DOHH2 (cell line): ENCODE measurements around the gene FNDC10.

Source experiments
- H3F3A ChIP-seq: fragments of 200-600 bp; sonication (generic), shearing (Covaris generic); 2 replicates; pipeline ENCODE4 v1.6.0; 2016; ENCODE audit warnings: antibody characterized with exemption, mild to moderate bottlenecking; ENCODE audit not compliant: control insufficient read depth, insufficient read depth
- H3K27ac ChIP-seq: fragments of 200-600 bp; sonication (generic); 2 replicates; pipeline ENCODE4 v1.5.1; 2014; ENCODE audit warnings: low read depth, mild to moderate bottlenecking, low read length, moderate library complexity
- H3K27me3 ChIP-seq: fragments of 200-600 bp; sonication (generic); 2 replicates; pipeline ENCODE4 v1.6.1; 2014; ENCODE audit warnings: mild to moderate bottlenecking, low read length, mixed read lengths; ENCODE audit not compliant: control insufficient read depth
- H3K36me3 ChIP-seq: fragments of 200-600 bp; sonication (generic); 2 replicates; pipeline ENCODE4 v1.6.1; 2014; ENCODE audit warnings: mild to moderate bottlenecking, low read length, moderate library complexity, mixed read lengths; ENCODE audit not compliant: control insufficient read depth
- H3K4me1 ChIP-seq: fragments of 200-600 bp; sonication (generic); 2 replicates; pipeline ENCODE4 v1.6.1; 2014; ENCODE audit warnings: mild to moderate bottlenecking, low read length, mixed read lengths; ENCODE audit not compliant: control insufficient read depth
- H3K4me2 ChIP-seq: fragments of 200-600 bp; sonication (generic); 2 replicates; pipeline ENCODE4 v1.6.0; 2014; ENCODE audit warnings: mild to moderate bottlenecking, low read length, moderate library complexity
- H3K4me3 ChIP-seq: fragments of 200-600 bp; sonication (generic); 2 replicates; pipeline ENCODE4 v1.5.1; 2014; ENCODE audit warnings: mild to moderate bottlenecking, low read length, mixed read lengths
- H3K79me2 ChIP-seq: fragments of 200-600 bp; sonication (generic); 2 replicates; pipeline ENCODE4 v1.6.1; 2014; ENCODE audit warnings: mild to moderate bottlenecking, low read length, mixed read lengths; ENCODE audit not compliant: control insufficient read depth
- H3K9me2 ChIP-seq: fragments of 200-600 bp; sonication (generic); replicated peaks from 2 replicates; pipeline ENCODE4 v1.6.1; 2014; ENCODE audit warnings: mild to moderate bottlenecking, low read length, mixed read lengths; ENCODE audit not compliant: control insufficient read depth
- H3K9me3 ChIP-seq: fragments of 200-600 bp; sonication (generic); 2 replicates; pipeline ENCODE4 v1.6.1; 2014; ENCODE audit warnings: antibody characterized with exemption, low read length, mixed read lengths; ENCODE audit not compliant: control insufficient read depth, insufficient read depth
- H4K20me1 ChIP-seq: fragments of 200-600 bp; sonication (generic); 2 replicates; pipeline ENCODE4 v1.6.0; 2014; ENCODE audit warnings: low read depth, mild to moderate bottlenecking, antibody characterized with exemption, low read length, moderate library complexity; ENCODE audit not compliant: control insufficient read depth, insufficient read depth
- EZH2phosphoT487 ChIP-seq: fragments of 200-600 bp; sonication (generic); IDR thresholded peaks from 2 replicates; pipeline ENCODE4 v1.6.1; 2017; ENCODE audit warnings: borderline replicate concordance, mild to moderate bottlenecking, antibody characterized with exemption, low read length, moderate library complexity, mixed read lengths
- TF ChIP-seq, protein P1 (sequence below): fragments of 200-600 bp; sonication (generic); IDR thresholded peaks from one replicate; pipeline ENCODE4 v1.5.1; 2014; ENCODE audit warnings: antibody characterized with exemption, mild to moderate bottlenecking, low read depth, low read length; ENCODE audit not compliant: poor library complexity, severe bottlenecking

FNDC10 gene

DNA sequence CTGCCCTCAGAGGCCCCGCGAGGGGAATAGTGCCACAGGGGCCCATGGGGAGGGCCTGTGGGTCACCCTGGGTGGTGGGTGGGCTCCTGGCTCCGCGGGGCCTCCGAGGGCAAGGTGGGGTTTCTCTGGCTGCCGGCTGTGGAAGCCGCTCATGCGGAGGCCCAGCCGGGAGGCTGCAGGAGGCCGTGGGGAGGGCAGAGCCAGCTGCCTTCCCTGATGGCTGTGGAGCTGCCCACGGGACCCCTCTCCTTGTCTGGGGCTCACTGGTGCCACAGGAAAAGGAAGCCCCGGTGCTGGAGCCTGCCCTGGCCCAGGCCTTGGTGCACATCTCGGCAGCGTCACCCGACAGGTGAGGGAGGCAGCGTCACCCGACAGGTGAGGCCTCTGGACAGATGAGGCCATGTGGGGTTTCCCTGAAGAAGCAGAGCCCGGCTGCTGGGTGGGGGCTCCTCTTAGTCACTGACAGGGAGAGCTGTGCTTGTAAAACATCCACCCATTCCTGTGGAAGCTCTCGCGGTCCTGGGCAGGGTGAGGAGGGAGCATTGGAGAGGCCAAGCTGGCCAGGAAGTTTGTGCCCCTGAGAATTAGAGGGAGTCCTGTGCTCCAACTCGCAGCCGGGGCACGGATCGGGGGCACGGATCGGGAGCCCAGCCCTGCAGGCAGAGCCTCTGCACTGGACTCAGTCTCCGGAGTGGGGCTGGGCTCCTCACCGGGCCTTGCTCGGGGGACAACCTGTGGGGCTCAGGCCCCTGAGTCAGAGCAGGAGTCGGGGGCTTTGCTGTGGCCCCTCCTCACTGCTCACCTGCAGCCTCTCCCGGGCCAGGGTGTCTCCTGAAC lies 21.5 kb upstream of the FNDC10 start:
- Histone ChIP-seq H3K4me1 (peaks cover 7% of the 10 kb centered on the region), H3K9me3 (no peaks in the 10 kb centered on the region), H3K36me3 (no peaks in the 10 kb centered on the region; the same call in 1 of the 2 replicates), H3K79me2 (peaks cover 8% of the 10 kb centered on the region), H3F3A (no peaks in the 10 kb centered on the region), H4K20me1 (peaks cover 6% of the 10 kb centered on the region; the same call in 1 of the 2 replicates), H3K4me2 (no peak overlapping the region), H3K27me3 (no peaks in the 10 kb centered on the region), H3K27ac (no peak overlapping the region), H3K9me2 (no peaks in the 10 kb centered on the region), H3K4me3 (no peak overlapping the region)
- TF ChIP-seq, protein P1, sequence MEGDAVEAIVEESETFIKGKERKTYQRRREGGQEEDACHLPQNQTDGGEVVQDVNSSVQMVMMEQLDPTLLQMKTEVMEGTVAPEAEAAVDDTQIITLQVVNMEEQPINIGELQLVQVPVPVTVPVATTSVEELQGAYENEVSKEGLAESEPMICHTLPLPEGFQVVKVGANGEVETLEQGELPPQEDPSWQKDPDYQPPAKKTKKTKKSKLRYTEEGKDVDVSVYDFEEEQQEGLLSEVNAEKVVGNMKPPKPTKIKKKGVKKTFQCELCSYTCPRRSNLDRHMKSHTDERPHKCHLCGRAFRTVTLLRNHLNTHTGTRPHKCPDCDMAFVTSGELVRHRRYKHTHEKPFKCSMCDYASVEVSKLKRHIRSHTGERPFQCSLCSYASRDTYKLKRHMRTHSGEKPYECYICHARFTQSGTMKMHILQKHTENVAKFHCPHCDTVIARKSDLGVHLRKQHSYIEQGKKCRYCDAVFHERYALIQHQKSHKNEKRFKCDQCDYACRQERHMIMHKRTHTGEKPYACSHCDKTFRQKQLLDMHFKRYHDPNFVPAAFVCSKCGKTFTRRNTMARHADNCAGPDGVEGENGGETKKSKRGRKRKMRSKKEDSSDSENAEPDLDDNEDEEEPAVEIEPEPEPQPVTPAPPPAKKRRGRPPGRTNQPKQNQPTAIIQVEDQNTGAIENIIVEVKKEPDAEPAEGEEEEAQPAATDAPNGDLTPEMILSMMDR: no peak
- no peak for TF ChIP-seq EZH2phosphoT487

DNA sequence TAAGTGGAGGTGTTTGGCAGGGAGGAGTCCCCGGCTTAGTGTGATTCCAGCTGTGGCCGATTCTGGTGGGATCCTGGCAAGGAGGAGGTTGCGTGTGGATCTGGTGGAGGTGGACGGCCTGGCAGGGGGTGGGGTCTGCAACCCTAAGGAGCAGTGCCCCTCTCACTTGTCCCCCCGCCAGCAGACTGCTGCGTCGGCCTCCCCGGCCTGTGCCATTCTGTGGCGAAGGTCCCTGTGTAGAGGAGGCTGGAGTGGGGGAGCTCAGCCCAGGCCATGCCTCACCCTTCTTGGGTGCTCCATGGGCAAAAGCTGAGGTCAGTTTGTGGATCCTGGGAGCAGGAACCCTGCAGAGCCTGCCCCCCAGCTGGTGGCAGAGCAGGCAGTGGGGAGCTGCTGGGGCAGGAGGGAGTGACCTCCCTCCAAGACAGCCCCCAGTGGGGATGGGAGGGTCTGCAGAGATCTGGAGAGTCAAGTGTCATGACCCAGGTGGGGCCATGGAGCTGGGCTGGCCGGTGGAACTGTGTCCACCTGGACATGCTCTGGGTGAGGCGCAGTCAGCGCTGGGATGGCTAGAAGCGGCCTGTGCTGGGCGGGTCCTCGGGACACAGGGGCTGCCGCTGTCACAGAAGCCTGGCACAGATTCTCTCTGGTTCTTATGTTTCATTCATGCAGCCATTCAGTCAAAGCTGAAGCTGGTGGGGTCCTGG lies 20.7 kb upstream of the FNDC10 start:
- no peaks in the 10 kb centered on the region for H3K9me3 ChIP-seq
- H3K27ac ChIP-seq: no peak overlapping the region
- H3K36me3 ChIP-seq: no peaks in the 10 kb centered on the region; the same call in 1 of the 2 replicates
- no peak overlapping the region for H3K4me3 ChIP-seq
- H3F3A ChIP-seq: no peaks in the 10 kb centered on the region
- H3K9me2 ChIP-seq: no peaks in the 10 kb centered on the region
- no peaks in the 10 kb centered on the region for H3K27me3 ChIP-seq
- TF ChIP-seq EZH2phosphoT487: no peak
- TF ChIP-seq, protein P1: no peak
- H3K4me1 ChIP-seq: peaks cover 10% of the 10 kb centered on the region
- no peak overlapping the region for H3K4me2 ChIP-seq
- H4K20me1 ChIP-seq: peaks cover 7% of the 10 kb centered on the region; the same call in 1 of the 2 replicates
- peaks cover 10% of the 10 kb centered on the region for H3K79me2 ChIP-seq

DNA sequence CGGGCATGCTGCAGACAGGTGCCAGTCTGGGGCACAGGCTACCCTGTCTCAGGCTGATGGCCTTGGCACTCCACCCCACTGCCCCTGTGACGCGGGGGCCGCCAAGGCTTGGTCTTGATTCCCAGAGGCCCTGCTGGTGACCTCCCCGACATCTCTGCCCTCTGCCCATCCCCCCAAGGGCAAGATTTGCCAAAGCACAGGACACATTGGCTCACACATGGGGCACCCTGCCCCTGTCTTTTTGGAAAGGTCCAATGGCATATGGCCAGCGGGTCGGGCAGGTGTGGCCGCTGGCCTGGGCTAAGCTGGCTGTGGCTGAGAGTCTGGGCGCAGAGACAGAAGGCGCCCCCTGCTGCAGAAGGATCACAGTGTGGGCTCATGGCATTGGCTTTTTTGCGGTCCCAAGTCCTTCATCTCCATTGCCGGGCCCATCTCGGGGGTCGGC lies 20.0 kb upstream of the FNDC10 start:
- Histone ChIP-seq H3K9me3 (no peaks in the 10 kb centered on the region), H3K4me2 (no peak overlapping the region), H3K4me3 (no peak overlapping the region), H3K79me2 (peaks cover 12% of the 10 kb centered on the region), H4K20me1 (peaks cover 7% of the 10 kb centered on the region; the same call in 1 of the 2 replicates), H3K27ac (no peak overlapping the region), H3F3A (no peaks in the 10 kb centered on the region; the same call in 1 of the 2 replicates), H3K36me3 (peaks cover 3% of the 10 kb centered on the region), H3K4me1 (peaks cover 10% of the 10 kb centered on the region), H3K27me3 (no peaks in the 10 kb centered on the region), H3K9me2 (no peaks in the 10 kb centered on the region)
- TF ChIP-seq, protein P1: peak; percentile 46
- TF ChIP-seq EZH2phosphoT487: no peak
